ENCODE measurements around the gene ZFP36L1.

ZFP36L1 gene

DNA sequence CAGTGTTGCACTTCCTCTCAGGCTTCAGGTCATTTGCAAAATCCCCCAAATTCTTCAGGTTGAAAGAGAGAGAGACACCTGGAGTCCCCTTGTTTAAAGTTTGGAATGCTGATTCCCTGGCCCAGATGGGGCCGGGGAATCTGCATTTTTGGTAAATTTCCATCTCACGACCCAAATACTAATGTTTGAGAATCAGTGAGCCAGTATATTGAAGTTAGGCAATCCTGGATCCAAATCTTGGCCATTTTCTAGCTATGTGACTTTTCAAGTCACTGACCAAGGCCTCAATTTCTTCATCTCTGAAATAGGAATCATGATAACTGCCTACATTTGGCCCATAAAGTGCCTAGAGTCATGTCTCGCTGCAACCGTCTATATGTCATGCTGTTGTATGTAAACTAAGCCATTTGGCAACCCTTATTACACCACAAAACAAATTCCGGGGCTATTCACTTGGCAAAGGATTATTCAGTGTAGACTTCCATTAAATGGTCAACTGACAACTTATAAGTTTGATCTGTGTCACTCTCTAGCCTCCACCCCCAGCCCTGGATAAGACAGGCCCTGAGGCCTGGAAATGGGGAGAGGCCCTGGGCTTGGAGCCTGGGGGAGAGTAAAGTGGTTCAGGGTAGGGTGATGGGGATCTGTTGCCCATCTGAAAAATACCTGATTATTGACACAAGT is 3.7 kb upstream of the ZFP36L1 start:
- no peak for DNase-seq (ENCODE audit: extremely low read depth in 1 of 2, low read depth in 1 of 2)

DNA sequence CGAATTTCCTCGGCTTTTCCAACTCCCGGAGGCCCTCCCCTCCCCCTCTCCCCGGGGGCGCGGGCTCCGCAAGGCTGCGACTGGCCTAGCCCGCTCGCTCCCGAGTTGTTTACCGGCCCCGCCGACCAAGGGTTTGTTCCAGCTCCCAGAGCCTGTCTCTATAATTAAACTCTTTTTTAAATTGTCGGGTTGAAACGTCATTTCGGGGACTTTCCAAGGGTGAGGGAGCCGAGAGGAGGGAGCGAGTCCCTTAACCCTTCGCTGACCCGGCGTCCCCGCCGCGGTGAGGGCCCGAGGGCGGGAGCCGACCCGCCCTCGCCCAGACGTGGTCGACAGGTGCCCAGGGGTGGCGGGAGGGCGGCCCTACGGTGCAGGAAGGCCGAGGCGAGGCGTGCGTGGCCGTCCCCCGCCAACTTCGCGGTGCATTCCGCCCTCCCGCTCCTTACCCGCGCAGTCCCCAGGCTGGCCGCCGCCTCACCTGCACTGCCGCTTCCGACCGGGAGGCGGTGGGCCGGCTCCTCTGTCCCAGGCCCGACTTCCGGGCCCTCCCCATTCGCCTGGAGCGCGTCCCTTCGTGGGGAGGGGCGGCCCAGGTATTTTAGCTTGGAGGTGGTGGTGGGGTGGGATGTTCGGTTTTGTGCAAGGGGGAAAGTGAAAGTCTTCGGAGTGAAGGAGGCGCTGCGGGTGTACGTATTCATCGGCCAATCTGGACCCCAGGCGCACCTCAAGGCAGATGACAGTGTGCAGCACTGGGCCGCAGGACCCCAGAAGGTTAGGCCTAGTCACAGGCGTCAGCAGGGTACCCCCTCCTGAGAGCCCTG is 2.9 kb upstream of the ZFP36L1 start:
- DNase-seq (ENCODE audit: extremely low read depth in 1 of 2, low read depth in 1 of 2) = peak; percentile 67

DNA sequence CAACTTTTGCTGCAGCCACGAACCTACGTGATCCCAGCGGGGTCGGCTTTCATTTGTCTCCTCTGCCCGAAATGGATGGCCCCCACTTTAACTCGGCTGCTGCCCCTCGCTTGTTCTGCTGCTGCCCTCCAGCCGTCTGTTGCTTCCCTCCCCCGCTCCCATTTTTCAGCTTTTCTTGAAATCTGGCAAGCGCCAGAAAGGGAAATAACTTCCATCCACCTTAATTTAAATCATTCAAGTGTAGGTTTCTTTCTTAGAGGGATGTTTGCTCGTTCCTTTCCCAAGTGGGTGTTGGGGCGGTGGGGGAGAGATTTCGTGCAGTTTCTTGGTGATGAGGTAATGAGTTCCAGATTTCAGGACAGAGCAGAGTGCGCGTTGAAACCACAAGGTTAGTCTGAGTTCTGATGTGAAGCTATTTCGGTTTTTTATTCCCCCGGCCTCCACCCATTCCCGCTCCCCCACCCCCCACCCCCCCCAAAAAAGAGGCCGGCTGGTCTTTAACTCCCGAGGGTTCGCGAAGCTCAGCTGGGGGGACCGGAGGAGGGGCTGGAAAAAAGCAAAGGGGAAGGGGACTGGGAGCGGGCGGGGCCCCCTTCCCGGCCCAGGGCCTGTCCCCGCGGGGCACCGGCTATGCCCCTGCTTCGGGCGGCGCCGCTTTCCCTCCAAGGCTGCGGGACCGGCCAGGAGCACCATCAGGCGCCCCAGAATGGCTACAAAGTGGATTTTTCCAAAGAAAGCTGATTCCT is 2.2 kb upstream of the ZFP36L1 start:
- no peak for DNase-seq (ENCODE audit: extremely low read depth in 1 of 2, low read depth in 1 of 2)

DNA sequence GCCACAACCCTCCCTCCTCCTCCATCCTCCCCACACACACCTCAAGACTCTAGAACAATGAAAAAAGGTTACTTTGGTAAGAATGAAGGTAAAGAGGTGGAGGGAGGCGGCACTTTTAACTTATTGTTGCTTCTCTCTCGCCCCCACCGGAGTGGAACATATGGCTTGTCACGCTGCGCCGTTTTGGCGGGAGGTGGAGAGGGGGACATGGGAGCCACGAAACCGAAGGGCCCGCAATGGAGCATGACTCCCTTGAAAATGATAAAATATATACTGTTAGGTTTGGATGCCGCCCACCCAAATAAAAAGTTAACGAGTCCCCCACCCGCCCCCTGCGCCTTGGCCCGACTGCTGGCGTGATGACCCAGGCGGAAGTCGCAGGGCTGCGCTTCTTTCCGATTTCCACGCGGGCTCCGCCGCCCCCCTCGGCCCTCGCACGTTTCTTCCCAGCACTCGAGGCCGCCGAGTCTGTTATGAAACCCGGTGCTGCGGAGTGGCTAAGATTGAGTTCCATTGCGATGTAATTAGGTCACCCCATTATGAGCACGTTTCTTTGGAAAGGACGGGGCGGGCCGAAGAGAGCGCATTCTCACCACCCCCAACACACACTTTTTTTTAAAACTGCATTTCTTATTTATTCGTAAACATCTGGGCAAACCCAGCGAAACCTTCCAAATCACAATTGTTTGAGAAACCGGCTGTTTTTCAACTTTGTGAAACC is 1.4 kb upstream of the ZFP36L1 start:
- DNase-seq (ENCODE audit: extremely low read depth in 1 of 2, low read depth in 1 of 2) = peak; percentile 71 to 81

DNA sequence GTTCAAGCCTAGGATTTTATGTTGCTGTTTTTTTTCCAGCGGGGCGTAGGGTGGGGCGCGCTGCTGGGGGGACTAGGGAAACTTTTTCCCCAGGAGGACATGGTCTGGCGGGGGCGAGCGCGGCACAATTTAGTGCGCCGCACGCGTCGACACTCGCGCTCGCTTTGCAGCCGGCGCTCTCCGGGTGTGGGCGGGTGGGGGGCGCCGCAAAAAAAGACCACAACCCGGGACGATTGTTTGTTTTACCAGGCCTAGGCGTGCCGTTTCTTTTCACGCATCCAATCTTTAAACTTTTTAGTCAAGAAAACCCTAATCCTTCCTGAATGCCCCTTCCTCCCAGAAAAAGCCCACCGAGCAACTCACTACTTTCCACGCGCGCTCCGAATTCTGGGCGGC is 865 bp upstream of the ZFP36L1 start:
- no peak for DNase-seq (ENCODE audit: extremely low read depth in 1 of 2, low read depth in 1 of 2)

DNA sequence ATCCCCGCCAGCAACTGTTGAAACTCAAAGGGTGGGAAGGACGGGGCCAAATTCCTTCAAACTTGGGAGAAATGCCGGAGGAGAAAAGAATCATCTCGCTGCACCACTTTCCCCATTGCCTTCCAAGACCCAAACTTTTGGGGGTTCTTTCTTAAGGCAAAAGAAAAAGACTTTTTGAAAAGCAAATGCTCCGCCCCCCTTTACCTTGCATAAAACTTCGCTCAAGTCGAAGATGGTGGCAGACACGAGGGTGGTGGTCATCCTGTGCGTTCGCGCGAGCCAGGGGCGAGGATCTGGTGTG is 239 bp downstream of the ZFP36L1 start:
- no peak for DNase-seq (ENCODE audit: extremely low read depth in 1 of 2, low read depth in 1 of 2)

DNA sequence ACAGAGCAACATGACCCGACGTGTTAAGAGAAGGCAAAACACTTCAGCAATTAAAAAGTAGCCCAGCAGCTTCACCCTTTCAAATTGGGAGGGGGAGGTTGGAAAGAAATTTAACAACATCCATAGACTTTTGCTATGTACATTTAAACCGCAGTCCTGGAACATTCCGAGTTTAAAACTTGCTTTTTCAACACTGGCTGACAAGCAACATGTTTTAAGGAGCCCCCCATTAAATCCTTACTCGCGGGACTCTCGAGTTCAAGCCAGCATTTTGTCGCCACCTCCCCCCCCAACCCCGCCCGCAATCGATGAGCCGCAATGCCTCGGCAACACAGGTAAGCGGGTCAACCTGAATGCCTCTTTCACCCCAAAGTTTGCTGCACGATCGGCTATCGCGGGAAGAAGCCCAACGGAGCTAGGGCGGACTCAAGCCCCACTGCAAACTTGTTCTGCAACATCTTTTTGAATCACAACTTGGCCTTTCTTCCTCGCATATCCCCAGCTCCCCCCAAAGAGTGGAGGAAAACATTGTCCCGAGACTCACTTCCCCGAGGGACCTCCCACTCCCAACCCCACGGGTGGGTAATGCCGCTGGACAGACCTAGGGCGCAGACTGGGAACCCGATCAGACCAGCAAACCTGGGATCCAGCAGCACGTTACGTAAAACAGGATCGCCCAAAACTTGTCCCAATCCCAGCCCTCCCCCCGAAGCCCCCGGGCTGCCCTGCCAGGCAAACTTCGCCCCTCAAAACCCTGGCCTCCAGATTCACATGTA is 777 bp downstream of the ZFP36L1 start:
- DNase-seq (ENCODE audit: extremely low read depth in 1 of 2, low read depth in 1 of 2) = no peak

DNA sequence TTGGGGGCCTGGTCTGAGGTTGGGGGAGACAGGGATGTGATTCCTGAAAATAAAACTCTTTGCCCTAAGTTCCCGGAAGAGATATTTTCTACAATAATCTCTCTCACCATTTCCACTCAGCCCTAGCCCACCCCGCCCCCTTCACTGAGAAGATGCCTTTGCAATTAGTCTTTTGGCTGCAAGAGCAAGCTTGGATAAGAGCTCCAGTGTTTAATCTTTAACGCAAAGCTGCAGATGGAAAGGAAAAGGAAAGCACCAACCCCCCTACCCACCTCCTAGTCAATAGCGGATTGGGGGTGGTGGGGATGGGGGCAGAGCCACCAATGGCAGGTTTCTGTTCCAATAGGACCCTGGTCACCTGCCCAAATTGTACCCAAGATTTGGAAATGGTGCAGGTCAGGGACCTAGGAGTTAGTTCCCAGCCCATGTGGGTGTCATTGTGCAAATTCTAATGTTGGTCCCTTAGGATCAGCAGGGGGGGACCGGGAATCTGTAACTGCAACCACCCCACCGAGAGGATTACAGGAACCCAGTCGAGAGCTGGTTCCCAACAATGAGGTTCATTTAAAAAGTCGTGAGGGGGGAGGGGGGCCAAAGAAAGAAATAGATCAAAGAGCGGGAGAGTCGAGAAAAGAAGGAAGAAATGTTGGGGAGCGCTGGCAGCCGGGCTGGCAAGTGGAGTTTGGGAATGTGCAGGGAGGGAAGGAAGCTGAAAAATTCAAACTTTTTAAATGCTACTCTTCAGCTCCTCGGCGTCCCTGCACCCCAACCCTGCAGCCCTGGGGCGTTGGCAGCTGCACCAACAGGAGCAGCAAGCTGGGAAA is 1.6 kb downstream of the ZFP36L1 start:
- DNase-seq (ENCODE audit: extremely low read depth in 1 of 2, low read depth in 1 of 2) = no peak

DNA sequence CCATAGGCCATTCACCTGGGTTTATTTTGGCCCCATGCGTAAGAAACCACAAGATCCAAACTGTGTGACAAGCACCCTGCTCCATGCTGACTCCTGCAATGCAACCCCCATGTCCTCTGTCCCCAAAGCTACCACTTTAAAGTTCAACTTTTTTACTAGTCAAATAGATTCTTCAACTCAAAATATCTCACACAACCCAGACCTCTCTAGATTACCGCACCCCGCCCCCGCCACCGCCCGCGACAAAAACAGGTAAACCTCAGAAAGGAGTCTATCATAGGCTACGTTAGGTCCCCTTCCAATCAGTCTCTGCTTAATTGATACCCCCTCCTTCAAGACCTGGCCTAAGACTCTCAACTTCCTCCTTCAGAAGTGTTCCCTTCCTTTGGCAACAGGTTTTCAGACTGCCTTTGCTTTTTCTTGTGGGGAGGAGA is 2.2 kb downstream of the ZFP36L1 start:
- no peak for DNase-seq (ENCODE audit: extremely low read depth in 1 of 2, low read depth in 1 of 2)

DNA sequence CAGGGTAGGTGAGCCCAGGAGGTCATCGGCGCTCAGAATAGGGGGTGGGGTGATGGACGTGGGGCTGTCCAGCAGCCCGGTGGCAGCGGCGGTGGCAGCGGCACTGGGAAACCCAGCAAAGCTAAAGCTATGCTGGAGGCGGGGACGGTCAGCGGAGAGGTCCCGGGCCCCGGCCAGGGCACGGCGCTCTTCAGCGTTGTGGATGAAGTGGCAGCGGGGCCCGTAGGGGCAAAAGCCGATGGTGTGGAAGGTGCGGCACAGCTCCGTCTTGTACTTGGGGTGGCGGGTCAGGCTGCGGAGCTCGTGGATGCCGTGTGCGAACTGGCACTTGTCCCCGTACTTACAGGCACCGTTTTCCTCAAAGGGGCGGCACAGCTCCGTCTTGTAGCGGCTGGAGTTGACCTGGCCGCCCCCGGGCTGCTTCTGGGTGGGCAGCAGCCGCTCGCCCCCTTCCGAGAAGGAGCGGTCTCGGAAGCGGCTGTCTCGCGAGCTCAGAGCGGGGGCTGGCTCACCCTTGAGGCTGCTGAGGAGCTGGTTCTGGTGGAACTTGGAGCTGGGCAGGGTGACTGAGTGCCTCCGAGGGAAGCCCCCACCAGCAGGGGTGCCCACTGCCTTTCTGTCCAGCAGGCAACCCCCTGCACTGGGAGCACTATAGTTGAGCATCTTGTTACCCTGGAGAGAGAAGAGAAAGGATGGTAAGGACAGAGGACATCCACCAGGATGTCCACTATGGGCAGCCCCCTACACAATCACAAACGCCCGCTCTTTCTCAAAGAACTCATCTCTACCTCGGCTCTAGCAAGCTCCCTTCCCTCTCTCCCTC is 2.8 kb downstream of the ZFP36L1 start:
- no peak for DNase-seq (ENCODE audit: extremely low read depth in 1 of 2, low read depth in 1 of 2)

DNA sequence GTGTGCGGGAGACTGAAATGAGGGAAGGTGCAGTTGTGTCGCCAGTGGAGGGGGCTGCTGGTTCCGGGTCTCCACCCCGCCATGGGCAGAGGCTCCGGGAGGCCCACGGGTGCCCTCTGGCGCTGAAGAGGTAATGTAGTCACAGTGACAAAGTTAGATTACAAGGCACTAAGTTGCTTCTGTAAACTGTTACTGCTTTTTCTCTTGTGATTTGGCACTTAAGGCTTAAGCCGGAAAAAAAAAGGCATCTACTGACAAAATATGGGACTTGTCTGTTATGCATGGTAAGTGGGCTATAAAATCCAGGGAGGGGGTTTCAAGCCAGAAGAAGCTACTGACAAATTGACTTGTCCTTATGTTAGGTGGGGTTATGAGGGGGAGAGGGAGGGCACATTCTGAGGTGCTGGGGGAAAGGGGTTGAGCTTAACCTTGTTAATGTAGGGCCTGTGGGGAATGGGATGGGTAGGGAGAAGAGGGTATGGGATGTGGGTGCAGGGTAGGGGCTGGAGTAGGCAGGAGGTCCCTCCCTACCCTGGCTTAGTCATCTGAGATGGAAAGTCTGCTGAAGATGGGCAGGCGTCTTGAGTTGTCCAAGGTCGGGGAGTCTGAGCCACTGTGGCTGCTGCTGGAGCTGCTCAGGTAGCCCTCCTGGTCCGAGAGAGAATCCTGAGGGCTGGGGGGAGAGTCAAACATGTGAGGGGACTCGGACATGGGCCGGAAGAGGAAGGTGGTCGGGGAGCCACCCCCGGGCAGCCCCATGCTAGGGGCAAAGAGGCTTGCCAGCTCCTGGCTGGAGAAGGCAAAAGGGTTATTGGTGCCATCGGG is 3.7 kb downstream of the ZFP36L1 start:
- DNase-seq (ENCODE audit: extremely low read depth in 1 of 2, low read depth in 1 of 2) = peak in 1 of 2 donors; percentile 78

DNA sequence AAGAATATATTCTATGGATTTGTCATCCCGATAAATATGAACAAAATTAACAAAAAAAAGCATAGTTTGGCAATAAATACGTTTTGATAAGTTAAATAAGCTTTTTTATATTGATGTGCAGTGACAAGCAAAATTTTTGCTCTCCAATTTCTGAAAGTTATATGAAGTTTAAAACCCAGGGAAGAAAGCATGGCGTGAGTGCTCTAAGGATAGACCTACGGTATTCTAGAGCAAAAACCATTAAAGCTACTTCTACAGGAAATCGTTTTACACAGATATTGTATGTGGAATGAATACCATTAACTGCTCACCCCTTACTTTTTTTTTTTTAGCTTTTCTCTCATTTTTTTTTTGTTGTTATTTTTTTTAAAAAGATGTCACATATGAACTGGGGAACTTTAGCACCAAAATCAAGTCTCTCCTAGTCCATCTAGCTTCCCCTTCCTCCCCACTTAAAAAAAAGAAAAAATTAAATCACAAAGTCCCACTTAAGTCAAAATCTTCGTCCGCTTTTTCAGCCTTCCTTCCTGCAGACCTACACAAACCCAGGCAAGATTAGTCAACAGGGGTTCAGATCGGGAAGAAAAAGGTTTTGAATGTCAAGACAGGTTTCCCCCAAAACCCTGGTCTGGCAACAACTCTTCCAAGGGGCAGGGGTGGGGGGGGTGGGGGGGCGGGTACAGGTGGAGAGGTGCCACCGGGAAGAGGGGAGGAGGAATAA is 4.4 kb downstream of the ZFP36L1 start:
- no peak for DNase-seq (ENCODE audit: extremely low read depth in 1 of 2, low read depth in 1 of 2)

DNA sequence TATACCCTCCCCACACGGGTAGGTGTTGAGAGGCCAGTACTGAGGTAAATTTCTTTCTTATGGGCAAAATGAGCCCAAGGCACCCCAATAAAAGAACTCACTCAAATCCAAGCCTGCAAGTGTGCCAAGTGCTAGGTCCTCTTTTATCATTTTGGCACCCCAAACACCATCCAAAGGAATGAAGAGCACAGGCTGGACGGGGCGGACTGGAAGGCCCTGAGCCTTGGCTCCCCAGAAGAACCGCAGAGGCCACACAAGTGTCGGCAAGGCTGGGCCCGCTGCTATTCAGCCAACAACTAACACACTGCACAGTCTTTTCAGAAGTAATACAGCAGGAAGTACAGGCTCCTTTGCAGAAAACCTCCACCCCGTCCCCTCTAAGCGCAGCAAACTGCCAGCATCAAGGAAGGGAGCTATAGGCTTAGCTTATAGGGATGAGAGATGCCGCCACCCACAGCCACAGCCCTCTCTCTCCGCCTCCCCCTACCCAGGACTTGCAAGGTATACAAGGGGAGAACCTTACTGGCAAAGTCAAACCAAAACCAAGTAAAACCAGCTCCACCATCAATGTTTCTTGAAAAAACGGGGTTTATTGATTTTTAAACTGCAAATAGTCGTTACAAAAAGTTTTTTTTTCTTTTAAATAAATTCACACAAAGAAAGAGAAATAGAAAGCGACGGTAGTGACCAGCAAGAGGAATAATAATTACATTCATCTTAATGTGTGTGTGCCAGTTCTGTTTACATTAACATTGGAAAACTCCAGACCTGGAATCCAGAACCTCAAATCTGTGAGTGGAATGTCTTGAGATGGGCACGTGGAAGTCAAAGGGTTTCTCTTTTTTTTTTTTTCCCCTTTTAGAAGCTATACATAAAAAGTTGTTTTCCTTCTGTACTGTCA is 5.5 kb downstream of the ZFP36L1 start:
- no peak for DNase-seq (ENCODE audit: extremely low read depth in 1 of 2, low read depth in 1 of 2)

DNA sequence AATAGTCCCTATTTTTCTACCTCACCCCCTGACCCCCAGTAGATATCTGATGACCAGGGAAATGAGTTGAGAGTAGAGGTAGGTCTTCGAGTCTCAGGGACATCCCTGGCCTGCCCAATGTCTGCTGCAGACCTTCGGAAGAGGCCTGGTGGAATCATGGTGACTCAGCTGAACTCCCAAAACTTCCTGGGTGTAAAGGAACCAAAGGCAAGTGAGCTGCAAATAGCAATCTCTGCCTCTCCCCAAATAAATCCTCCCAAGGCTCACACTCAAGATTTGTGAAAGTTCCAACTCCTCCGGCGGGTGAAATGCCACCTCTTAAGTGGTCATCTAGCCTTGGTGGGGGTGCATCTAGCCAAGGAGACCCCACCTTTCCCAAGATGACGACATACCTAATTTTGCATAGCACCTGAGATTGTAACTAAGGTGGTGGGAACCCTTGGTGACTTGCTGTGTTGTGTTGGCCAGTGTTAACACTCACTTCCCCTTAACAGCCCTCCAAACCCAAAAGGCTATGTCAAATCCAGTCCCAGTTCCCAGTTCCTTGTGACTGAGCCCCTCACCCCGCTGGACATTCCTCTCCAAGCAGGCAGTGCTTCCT is 6.3 kb downstream of the ZFP36L1 start:
- no peak for DNase-seq (ENCODE audit: extremely low read depth in 1 of 2, low read depth in 1 of 2)

DNA sequence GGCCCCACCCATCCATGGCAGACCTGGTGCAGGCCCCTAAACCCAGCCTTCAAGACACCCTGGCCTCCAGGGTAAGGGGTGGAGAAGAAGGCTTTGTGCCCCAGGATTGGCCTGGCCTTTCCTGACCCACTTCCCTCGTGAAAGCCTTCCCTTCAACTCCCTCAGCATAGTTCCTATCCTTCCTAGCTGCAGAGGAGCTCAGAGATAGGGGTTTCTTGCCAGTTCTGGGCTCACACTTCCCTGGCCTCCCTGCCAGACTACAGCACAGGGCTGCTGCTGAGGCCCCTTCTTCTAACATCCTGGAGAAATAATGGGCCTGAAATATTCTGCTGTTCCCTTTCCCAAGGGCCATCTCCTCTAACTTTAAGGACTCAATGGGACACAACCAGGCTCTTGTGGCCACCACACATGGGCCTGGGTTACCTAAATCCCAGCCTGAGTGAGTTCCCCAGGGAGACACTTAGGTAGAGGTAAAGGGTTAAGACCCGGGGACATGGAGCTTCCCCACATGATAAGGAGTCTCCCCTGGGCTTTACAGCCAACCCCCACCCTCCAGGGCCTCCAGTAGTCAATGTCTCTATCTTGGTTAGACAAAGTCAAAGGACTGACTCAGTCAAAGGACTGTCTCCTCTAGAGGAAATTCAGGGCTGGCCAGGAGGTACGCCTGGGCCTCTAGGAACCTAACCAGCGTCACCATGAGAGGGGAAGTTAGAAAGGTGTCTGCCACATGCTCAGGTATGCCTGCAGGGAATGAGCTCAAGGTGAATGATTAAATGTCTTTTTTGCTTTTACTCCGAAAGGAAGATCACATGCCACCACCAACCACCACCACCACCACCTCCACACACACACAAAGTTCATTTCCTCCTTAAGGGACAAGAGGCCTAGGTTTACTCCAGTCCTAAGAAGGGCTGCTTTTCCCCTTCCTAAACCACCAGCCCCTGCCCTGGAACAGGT is 7.1 kb downstream of the ZFP36L1 start:
- DNase-seq (ENCODE audit: extremely low read depth in 1 of 2, low read depth in 1 of 2) = no peak
